Lower lobe of right lung (tissue), 2 donors: Measurements from ENCODE around the gene DPP6. TPM values are rescaled to one million over a fixed set of nuclear protein-coding genes. Genes with fewer than 3 reads are reported as not detected.

ENCODE experiments used
- ATAC-seq, 2 donors: fragments of 200-7000 bp; cut with Tn5 transposase; one replicate each; pipeline ENCODE4 v1.9.1; 2020 to 2022; ENCODE audit warnings: mild to moderate bottlenecking in 2 of 2, moderate library complexity in 2 of 2
- DNase-seq: peaks from one replicate; pipeline ENCODE4 v3.0.0-alpha.2; 2020
- H3K27ac ChIP-seq: fragments of 200-600 bp; one replicate; pipeline ENCODE4 v1.8.0; 2022
- H3K27me3 ChIP-seq: fragments of 200-600 bp; one replicate; pipeline ENCODE4 v1.8.0; 2022; ENCODE audit warnings: low read depth
- H3K36me3 ChIP-seq: fragments of 200-600 bp; one replicate; pipeline ENCODE4 v1.8.0; 2022; ENCODE audit warnings: mild to moderate bottlenecking
- H3K4me1 ChIP-seq: fragments of 200-600 bp; one replicate; pipeline ENCODE4 v1.8.0; 2022
- H3K4me3 ChIP-seq: fragments of 200-600 bp; one replicate; pipeline ENCODE4 v1.8.0; 2022; ENCODE audit warnings: mild to moderate bottlenecking
- H3K9me3 ChIP-seq: fragments of 200-600 bp; one replicate; pipeline ENCODE4 v1.8.0; 2022
- intact Hi-C: fragments of 100-400 bp; cut with DNase I; formaldehyde crosslinking; loops from one replicate; pipeline ENCODE4 v1.11.0; 2022
- total RNA-seq: library from RNA; stranded (reverse); fragmentation: NEBNext Ultra II Directional; extraction: Animal tissue kit (Norgen Biotek cat#: 25700); gene quantifications from one replicate; pipeline ENCODE4 v1.2.1, GENCODE V29; 2021
- TF ChIP-seq, protein P1 (sequence below): fragments of 200-600 bp; IDR thresholded peaks from one replicate; pipeline ENCODE4 v1.8.0; 2022; ENCODE audit warnings: antibody characterized with exemption, mild to moderate bottlenecking
- donor health status: DM: no; HTN: yes; CAD: no; lungs with severe emphysema.

The DPP6 gene
- total RNA-seq, 1 donor from 2014 or later: 0.71 TPM

DNA sequence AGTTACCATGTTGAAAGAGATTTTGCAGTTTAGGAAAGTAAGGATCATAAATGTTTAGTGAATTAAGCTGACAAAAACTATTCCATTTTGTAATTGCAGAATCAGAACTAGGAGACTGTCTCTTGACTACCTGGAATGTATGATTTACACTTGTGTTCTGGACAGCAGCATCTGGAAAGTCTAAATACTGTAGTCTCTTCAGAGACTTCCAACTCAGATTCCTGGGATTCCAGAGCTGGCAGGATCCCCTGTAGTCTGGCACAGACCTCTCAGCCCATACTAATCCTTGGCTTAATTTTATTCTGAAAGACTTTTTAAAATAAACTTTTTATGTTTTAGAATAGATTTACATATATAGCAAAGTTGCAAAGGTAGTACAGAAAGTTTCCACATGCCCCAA, 452.7 kb downstream of the DPP6 start:
- TF ChIP-seq, protein P1, sequence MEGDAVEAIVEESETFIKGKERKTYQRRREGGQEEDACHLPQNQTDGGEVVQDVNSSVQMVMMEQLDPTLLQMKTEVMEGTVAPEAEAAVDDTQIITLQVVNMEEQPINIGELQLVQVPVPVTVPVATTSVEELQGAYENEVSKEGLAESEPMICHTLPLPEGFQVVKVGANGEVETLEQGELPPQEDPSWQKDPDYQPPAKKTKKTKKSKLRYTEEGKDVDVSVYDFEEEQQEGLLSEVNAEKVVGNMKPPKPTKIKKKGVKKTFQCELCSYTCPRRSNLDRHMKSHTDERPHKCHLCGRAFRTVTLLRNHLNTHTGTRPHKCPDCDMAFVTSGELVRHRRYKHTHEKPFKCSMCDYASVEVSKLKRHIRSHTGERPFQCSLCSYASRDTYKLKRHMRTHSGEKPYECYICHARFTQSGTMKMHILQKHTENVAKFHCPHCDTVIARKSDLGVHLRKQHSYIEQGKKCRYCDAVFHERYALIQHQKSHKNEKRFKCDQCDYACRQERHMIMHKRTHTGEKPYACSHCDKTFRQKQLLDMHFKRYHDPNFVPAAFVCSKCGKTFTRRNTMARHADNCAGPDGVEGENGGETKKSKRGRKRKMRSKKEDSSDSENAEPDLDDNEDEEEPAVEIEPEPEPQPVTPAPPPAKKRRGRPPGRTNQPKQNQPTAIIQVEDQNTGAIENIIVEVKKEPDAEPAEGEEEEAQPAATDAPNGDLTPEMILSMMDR: no peak
- Histone ChIP-seq H3K27ac (no peak overlapping the region), H3K4me3 (no peak overlapping the region), H3K27me3 (no peaks in the 10 kb centered on the region), H3K9me3 (no peaks in the 10 kb centered on the region), H3K4me1 (no peaks in the 10 kb centered on the region), H3K36me3 (no peaks in the 10 kb centered on the region)
- DNase-seq (no peak), ATAC-seq (no peak)
- intact Hi-C loops: no loop called here

DNA sequence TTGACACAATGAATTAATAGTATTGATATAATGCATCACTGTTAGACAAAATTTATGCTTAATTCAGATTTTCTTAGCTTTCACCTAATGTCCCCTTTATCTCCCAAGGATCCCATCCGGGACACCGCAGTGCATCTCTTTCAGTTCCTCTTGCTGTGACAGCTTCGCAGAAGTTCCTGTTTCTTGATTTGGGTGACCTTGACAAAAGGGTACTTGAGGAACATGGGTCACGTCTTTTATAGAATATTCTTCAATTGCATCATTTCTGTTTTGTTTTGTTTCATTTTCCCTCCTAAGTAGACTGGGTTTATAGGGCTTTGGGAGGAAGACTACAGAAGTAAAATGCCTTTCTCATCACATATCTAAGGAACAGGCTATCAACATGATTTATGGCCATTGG, 453.2 kb downstream of the DPP6 start:
- Histone ChIP-seq H3K4me1 (no peaks in the 10 kb centered on the region), H3K27ac (no peak overlapping the region), H3K9me3 (no peaks in the 10 kb centered on the region), H3K4me3 (no peak overlapping the region), H3K36me3 (no peaks in the 10 kb centered on the region), H3K27me3 (no peaks in the 10 kb centered on the region)
- TF ChIP-seq, protein P1: no peak
- intact Hi-C loops: no loop called here
- DNase-seq (no peak), ATAC-seq (no peak)

DNA sequence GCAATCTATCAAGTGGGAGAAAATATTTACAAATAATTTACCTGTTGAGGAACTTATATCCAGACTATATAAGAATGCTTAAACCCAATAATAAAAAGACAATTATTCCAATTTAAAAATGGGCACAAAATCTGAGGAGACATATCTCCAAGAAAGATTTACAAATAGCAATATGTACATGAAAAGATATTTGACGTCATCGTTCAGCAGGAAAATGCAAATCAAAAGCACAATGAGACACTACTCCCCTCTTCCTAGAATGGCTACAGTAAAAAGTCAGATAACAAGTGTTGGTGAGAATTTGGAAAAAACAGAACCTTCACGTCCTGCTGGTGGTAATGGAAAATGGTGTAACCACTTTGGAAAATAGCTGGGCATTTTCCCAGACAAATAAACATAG, 457.0 kb downstream of the DPP6 start:
- H3K27me3 ChIP-seq: no peaks in the 10 kb centered on the region
- TF ChIP-seq, protein P1: no peak
- no peaks in the 10 kb centered on the region for H3K36me3 ChIP-seq
- intact Hi-C loops: no loop called here
- H3K4me3 ChIP-seq: no peak overlapping the region
- H3K4me1 ChIP-seq: no peaks in the 10 kb centered on the region
- DNase-seq (no peak), ATAC-seq (no peak)
- H3K27ac ChIP-seq: no peak overlapping the region
- no peaks in the 10 kb centered on the region for H3K9me3 ChIP-seq

DNA sequence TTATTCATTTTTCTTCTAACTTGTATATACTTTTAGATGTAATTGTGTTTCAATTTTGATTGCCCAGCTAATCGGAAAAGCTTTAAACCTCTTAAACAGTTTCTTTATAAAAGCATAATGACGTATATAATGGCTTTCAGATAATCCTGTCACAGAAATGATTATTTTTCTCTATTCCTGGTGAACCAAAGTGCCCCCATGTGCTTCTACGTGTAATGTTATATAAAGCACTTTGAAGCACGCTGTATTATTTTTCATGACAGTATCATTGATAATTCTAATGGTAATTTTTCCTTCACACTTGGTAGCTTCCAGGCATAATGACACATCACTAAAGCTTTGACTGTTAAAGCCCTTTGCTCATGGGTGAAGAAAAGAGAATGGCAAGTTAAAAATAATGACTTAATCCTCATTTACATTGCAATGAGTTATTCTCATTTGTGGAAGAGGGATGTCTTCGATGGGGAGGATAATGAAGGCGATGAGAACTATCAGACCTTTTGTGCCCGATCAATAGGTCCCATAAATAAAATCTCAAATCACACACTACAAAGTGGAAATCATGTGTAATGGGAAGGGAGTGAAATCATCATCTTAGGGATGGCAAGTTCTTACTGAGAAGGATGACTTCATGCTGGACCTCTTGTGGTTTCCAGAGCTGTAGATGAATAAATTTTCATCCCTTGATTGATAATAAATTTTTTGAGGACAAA, 460.1 kb downstream of the DPP6 start:
- no peak for ATAC-seq
- Histone ChIP-seq H3K4me3 (no peak overlapping the region), H3K4me1 (no peaks in the 10 kb centered on the region), H3K36me3 (no peaks in the 10 kb centered on the region), H3K27ac (no peak overlapping the region), H3K9me3 (no peaks in the 10 kb centered on the region), H3K27me3 (no peaks in the 10 kb centered on the region)
- TF ChIP-seq, protein P1: no peak
- DNase-seq: no peak
- intact Hi-C loops: no loop called here

DNA sequence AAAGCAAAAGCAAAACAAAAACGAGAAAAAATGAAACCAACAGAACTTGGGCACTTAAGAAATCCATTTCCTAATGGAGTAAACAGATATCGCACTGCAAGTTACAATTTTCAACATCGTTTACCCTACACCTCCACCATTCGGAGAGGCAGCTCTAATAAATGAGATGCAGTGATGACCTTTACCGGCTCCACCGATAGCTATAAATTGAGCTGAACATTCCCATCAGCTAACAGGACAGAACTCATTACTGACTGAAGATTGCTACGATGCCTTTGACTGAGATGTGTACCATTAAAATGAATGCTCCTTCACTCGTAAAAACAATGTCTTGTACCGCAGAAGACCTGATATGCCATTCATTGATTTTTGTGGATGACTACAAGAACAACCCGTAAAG, 465.6 kb downstream of the DPP6 start:
- TF ChIP-seq, protein P1: no peak
- DNase-seq (no peak), ATAC-seq (no peak)

More for the DNA sequence above, 465.6 kb downstream of the DPP6 start:
- no peak overlapping the region for H3K27ac ChIP-seq
- intact Hi-C loops: no loop called here
- no peaks in the 10 kb centered on the region for H3K27me3 ChIP-seq
- no peaks in the 10 kb centered on the region for H3K4me1 ChIP-seq
- no peaks in the 10 kb centered on the region for H3K9me3 ChIP-seq
- H3K4me3 ChIP-seq: no peak overlapping the region
- no peaks in the 10 kb centered on the region for H3K36me3 ChIP-seq
